Left ventricle myocardium inferior (tissue), 1 donor: Measurements from ENCODE around the gene ANXA8. TPM values are rescaled to one million over a fixed set of nuclear protein-coding genes. Genes with fewer than 3 reads are reported as not detected.

Experiments used
- DNase-seq: peaks from one replicate; pipeline ENCODE4 v3.0.0-alpha.2; 2020
- H3K27ac ChIP-seq: fragments of 200-600 bp; replicated peaks from 2 replicates; pipeline ENCODE4 v1.8.0; 2021
- H3K27me3 ChIP-seq: fragments of 200-600 bp; 2 replicates; pipeline ENCODE4 v1.8.0; 2021; ENCODE audit warnings: low read depth
- H3K36me3 ChIP-seq: fragments of 200-600 bp; 2 replicates; pipeline ENCODE4 v1.8.0; 2021
- H3K4me1 ChIP-seq: fragments of 200-600 bp; 2 replicates; pipeline ENCODE4 v1.8.0; 2021
- H3K4me3 ChIP-seq: fragments of 200-600 bp; 2 replicates; pipeline ENCODE4 v1.8.0; 2021; ENCODE audit warnings: mild to moderate bottlenecking, moderate library complexity
- H3K9me3 ChIP-seq: fragments of 200-600 bp; replicated peaks from 2 replicates; pipeline ENCODE4 v1.8.0; 2021
- CTCF ChIP-seq: fragments of 200-600 bp; IDR thresholded peaks from 2 replicates; pipeline ENCODE4 v1.8.0; 2021; ENCODE audit warnings: antibody characterized with exemption, mild to moderate bottlenecking, borderline replicate concordance
- intact Hi-C: fragments of 100-400 bp; cut with micrococcal nuclease; formaldehyde crosslinking; loops from one replicate; pipeline ENCODE4 v1.11.0; 2022
- total RNA-seq: library from RNA; stranded (reverse); fragmentation: NEBNext Ultra II Directional; extraction: Animal tissue kit (Norgen Biotek cat#: 25700); gene quantifications from one replicate; pipeline ENCODE4 v1.2.1, GENCODE V29; 2021
- donor health status: DM: no; HTN: yes; CAD: no; lungs with severe emphysema.

ANXA8 gene
- total RNA-seq, 1 donor from 2014 or later, result not detected

DNA sequence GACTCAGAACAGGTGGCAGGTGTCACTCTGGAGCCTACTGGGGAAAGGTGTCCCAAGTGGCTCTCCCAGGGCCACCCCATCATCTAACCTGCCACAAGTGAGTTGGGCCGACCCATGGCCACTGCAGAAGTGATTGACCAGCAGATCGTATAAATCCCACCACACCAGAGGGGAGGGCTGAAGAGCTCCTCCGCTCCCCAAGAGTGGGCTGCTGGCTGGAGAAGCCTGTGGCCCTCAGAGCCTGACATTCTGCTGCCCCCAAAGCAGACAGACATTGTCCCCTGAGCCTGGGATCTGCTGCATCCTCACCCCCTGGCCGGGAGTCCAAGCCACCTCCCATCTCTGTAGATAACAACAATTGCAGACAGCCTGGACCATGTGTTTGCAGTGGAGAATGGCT lies 36.7 kb downstream of the ANXA8 start:
- TF ChIP-seq CTCF, result no peak
- Histone ChIP-seq H3K4me1 (no peaks in the 10 kb centered on the region), H3K4me3 (no peak overlapping the region), H3K27me3 (peaks cover 10% of the 10 kb centered on the region), H3K27ac (no peak overlapping the region), H3K36me3 (no peaks in the 10 kb centered on the region), H3K9me3 (peaks cover 31% of the 10 kb centered on the region)
- no peak for DNase-seq
- intact Hi-C loops, result no loop called here

DNA sequence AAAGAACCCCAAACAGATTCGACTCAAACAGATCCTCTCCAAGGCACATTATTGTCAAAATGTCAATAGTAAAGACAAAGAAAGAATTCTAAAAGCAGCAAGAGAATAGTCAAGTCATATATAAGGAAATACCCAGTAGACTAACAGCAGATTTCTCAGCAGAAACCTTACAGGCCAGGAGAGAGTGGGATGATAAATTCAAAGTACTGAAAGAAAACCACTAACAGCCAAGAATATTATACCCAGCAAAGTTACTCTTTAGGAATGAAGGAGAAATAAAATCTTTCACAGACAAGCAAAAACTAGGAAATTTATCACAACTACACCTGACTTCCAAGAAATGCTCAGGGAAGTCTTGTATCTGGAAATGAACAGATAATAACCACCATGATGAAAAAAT lies 38.2 kb downstream of the ANXA8 start:
- no peak overlapping the region for H3K27ac ChIP-seq
- TF ChIP-seq CTCF, result no peak
- no peak overlapping the region for H3K4me3 ChIP-seq
- no peaks in the 10 kb centered on the region for H3K36me3 ChIP-seq
- no peaks in the 10 kb centered on the region for H3K4me1 ChIP-seq
- intact Hi-C loops, result no loop called here
- H3K9me3 ChIP-seq, result peaks cover 31% of the 10 kb centered on the region
- no peak for DNase-seq
- peaks cover 23% of the 10 kb centered on the region for H3K27me3 ChIP-seq

GRCh38 chr10:47444047-47444446 lies 39.9 kb downstream of the ANXA8 start:
- no peak for DNase-seq

DNA sequence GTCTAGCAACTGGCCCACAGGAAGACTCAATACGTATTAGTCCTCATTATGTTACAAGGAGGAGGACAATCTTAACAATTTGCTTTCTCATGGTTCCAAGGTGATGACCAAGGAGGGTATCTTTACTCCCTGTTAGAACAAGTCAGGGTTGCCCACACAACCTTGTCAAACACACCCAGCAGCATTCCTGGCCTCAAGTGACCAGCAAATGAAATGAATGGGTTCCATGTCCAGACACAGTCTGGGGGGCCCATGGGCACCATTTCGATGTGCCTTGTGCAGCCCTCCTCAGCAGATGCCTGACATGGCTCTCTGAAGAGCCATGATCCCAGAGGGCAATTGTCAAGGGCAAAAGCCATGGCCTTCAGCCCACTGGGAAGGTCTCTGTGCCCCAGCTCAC lies 40.8 kb downstream of the ANXA8 start:
- TF ChIP-seq CTCF, result no peak
- Histone ChIP-seq H3K36me3 (no peaks in the 10 kb centered on the region), H3K27ac (no peak overlapping the region), H3K4me1 (no peaks in the 10 kb centered on the region), H3K27me3 (peaks cover 33% of the 10 kb centered on the region), H3K4me3 (no peak overlapping the region), H3K9me3 (peaks cover 31% of the 10 kb centered on the region)
- intact Hi-C loops, result no loop called here
- no peak for DNase-seq

More at GRCh38 chr10:47444047-47444446, 39.9 kb downstream of the ANXA8 start:
- TF ChIP-seq CTCF, result no peak
- H3K4me3 ChIP-seq, result no peak overlapping the region
- peaks cover 31% of the 10 kb centered on the region for H3K9me3 ChIP-seq
- intact Hi-C loops, result no loop called here
- H3K36me3 ChIP-seq, result no peaks in the 10 kb centered on the region
- no peak overlapping the region for H3K27ac ChIP-seq
- H3K27me3 ChIP-seq, result peaks cover 33% of the 10 kb centered on the region
- no peaks in the 10 kb centered on the region for H3K4me1 ChIP-seq

- H3K4me3 ChIP-seq, result no peak overlapping the region
- H3K27ac ChIP-seq, result no peak overlapping the region
- TF ChIP-seq CTCF, result no peak
- peaks cover 33% of the 10 kb centered on the region for H3K27me3 ChIP-seq
- H3K4me1 ChIP-seq, result no peaks in the 10 kb centered on the region
- H3K9me3 ChIP-seq, result peaks cover 35% of the 10 kb centered on the region
- H3K36me3 ChIP-seq, result no peaks in the 10 kb centered on the region
- DNase-seq, result no peak
- intact Hi-C loops, result no loop called here
Observed at GRCh38 chr10:47442351-47442750, 41.6 kb downstream of the ANXA8 start.

GRCh38 chr10:47441938-47442337 lies 42.0 kb downstream of the ANXA8 start:
- no peak overlapping the region for H3K4me3 ChIP-seq
- intact Hi-C loops, result no loop called here
- H3K4me1 ChIP-seq, result no peaks in the 10 kb centered on the region
- H3K27me3 ChIP-seq, result peaks cover 33% of the 10 kb centered on the region
- H3K9me3 ChIP-seq, result peaks cover 33% of the 10 kb centered on the region
- H3K36me3 ChIP-seq, result no peaks in the 10 kb centered on the region
- H3K27ac ChIP-seq, result no peak overlapping the region
- no peak for DNase-seq
- TF ChIP-seq CTCF, result no peak
